ENCODE results near the gene FANCM. TPM values are rescaled to one million over a fixed set of nuclear protein-coding genes. Genes with fewer than 3 reads are reported as not detected.
"Not testable (repeated sequence)": the region's sequence is repeated elsewhere in the genome, so short reads cannot be mapped to it uniquely, and the experiment has no call there.

The FANCM gene
- polyA plus RNA-seq, 1 donor = 3.7 TPM

GRCh38 chr14:45214341-45214740 lies 78.6 kb downstream of the FANCM start:
- H3K4me3 ChIP-seq (ENCODE audit: low read length); H3K27me3 ChIP-seq (ENCODE audit: control insufficient read depth, insufficient read depth, low read length); H3K27ac ChIP-seq (ENCODE audit: low read length); DNase-seq; H3K9me3 ChIP-seq (ENCODE audit: control insufficient read depth, low read depth, low read length); H3K4me1 ChIP-seq (ENCODE audit: control insufficient read depth, insufficient read depth, low read length): not testable (repeated sequence)
- WGBS (ENCODE audit: insufficient coverage, low lambda C conversion rate) = no CpG with 5 or more reads among the region's 6 CpGs
- H3K36me3 ChIP-seq (ENCODE audit: control insufficient read depth, insufficient read depth, low read length) = peaks cover 48% of the 10 kb centered on the region

GRCh38 chr14:45222485-45223262 lies 86.9 kb downstream of the FANCM start:
- WGBS (ENCODE audit: insufficient coverage, low lambda C conversion rate) = 100% methylated on average over 2 of the region's 3 CpGs
- no peaks in the 10 kb centered on the region for H3K4me1 ChIP-seq (ENCODE audit: control insufficient read depth, insufficient read depth, low read length)
- no peaks in the 10 kb centered on the region for H3K27me3 ChIP-seq (ENCODE audit: control insufficient read depth, insufficient read depth, low read length)
- peaks cover 21% of the 10 kb centered on the region for H3K36me3 ChIP-seq (ENCODE audit: control insufficient read depth, insufficient read depth, low read length)
- no peak for DNase-seq
- H3K27ac ChIP-seq (ENCODE audit: low read length) = no peak overlapping the region
- no peaks in the 10 kb centered on the region for H3K9me3 ChIP-seq (ENCODE audit: control insufficient read depth, low read depth, low read length)
- H3K4me3 ChIP-seq (ENCODE audit: low read length) = no peak overlapping the region

- DNase-seq = no peak
- Histone ChIP-seq H3K4me3 (ENCODE audit: low read length) (no peak overlapping the region), H3K9me3 (ENCODE audit: control insufficient read depth, low read depth, low read length) (no peaks in the 10 kb centered on the region), H3K27ac (ENCODE audit: low read length) (no peak overlapping the region), H3K36me3 (ENCODE audit: control insufficient read depth, insufficient read depth, low read length) (peaks cover 39% of the 10 kb centered on the region), H3K27me3 (ENCODE audit: control insufficient read depth, insufficient read depth, low read length) (no peaks in the 10 kb centered on the region), H3K4me1 (ENCODE audit: control insufficient read depth, insufficient read depth, low read length) (no peaks in the 10 kb centered on the region)
- WGBS (ENCODE audit: insufficient coverage, low lambda C conversion rate) = 100% methylated on average over 1 of the region's 4 CpGs
These were observed 91.8 kb downstream of the FANCM start for GRCh38 chr14:45227566-45227965.

- H3K36me3 ChIP-seq (ENCODE audit: control insufficient read depth, insufficient read depth, low read length) = peaks cover 14% of the 10 kb centered on the region
- H3K4me3 ChIP-seq (ENCODE audit: low read length) = no peak overlapping the region
- H3K4me1 ChIP-seq (ENCODE audit: control insufficient read depth, insufficient read depth, low read length) = no peaks in the 10 kb centered on the region
- H3K9me3 ChIP-seq (ENCODE audit: control insufficient read depth, low read depth, low read length) = no peaks in the 10 kb centered on the region
- no peak overlapping the region for H3K27ac ChIP-seq (ENCODE audit: low read length)
- 17% methylated on average over 1 of the region's 2 CpGs for WGBS (ENCODE audit: insufficient coverage, low lambda C conversion rate)
- H3K27me3 ChIP-seq (ENCODE audit: control insufficient read depth, insufficient read depth, low read length) = no peaks in the 10 kb centered on the region
- no peak for DNase-seq
These were observed 103.3 kb downstream of the FANCM start for GRCh38 chr14:45238988-45239387.

DNA sequence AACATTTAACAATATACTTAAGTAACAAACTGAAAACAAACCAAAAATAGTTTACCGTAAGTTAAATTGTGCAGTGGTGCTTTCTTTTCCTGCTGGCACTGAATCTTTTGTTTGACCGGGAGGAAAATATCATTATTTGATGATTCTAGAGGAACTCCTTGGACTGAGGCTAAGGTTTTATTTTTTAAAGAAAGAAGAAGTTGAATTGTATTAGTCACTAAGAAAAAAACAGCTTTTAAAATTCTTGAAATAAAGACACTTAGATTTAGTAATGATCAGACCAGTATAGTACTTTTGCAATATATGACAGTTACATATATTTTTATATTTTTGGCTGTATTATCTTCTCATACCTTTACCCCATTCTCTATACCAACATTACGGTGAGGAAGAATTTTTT lies 107.0 kb downstream of the FANCM start:
- Histone ChIP-seq H3K27ac (ENCODE audit: low read length) (no peak overlapping the region), H3K4me3 (ENCODE audit: low read length) (no peak overlapping the region), H3K36me3 (ENCODE audit: control insufficient read depth, insufficient read depth, low read length) (peaks cover 5% of the 10 kb centered on the region), H3K9me3 (ENCODE audit: control insufficient read depth, low read depth, low read length) (no peaks in the 10 kb centered on the region), H3K4me1 (ENCODE audit: control insufficient read depth, insufficient read depth, low read length) (no peaks in the 10 kb centered on the region), H3K27me3 (ENCODE audit: control insufficient read depth, insufficient read depth, low read length) (no peaks in the 10 kb centered on the region)
- WGBS (ENCODE audit: insufficient coverage, low lambda C conversion rate) = 100% methylated on average over 1 of the region's 3 CpGs
- DNase-seq = no peak

- no peaks in the 10 kb centered on the region for H3K9me3 ChIP-seq (ENCODE audit: control insufficient read depth, low read depth, low read length)
- H3K4me3 ChIP-seq (ENCODE audit: low read length) = no peak overlapping the region
- H3K27me3 ChIP-seq (ENCODE audit: control insufficient read depth, insufficient read depth, low read length) = no peaks in the 10 kb centered on the region
- no peaks in the 10 kb centered on the region for H3K4me1 ChIP-seq (ENCODE audit: control insufficient read depth, insufficient read depth, low read length)
- DNase-seq = no peak
- H3K36me3 ChIP-seq (ENCODE audit: control insufficient read depth, insufficient read depth, low read length) = no peaks in the 10 kb centered on the region
- 95% methylated on average over 2 of the region's 3 CpGs for WGBS (ENCODE audit: insufficient coverage, low lambda C conversion rate)
- H3K27ac ChIP-seq (ENCODE audit: low read length) = no peak overlapping the region
These were observed 110.4 kb downstream of the FANCM start for GRCh38 chr14:45246151-45246550.

DNA sequence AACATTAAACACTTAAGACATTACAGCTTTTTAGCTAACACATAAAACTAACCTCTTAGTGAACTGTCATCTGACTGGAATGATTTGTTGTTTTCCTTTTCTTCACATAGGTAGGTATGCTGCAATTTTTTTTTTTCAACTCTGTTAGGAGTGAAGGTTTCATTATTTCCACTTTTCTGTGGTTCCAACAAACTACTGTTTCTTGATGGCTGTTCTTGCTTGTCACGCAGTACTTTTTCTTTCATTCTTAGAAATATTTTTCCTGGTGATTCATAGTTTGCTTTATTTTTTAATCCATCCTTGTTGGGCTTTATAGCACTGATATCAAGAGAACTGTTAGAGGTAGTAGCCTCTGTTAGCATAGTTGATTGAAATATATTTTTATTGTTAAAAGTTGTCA lies 111.0 kb downstream of the FANCM start:
- Histone ChIP-seq H3K27me3 (ENCODE audit: control insufficient read depth, insufficient read depth, low read length) (no peaks in the 10 kb centered on the region), H3K9me3 (ENCODE audit: control insufficient read depth, low read depth, low read length) (no peaks in the 10 kb centered on the region), H3K27ac (ENCODE audit: low read length) (no peak overlapping the region), H3K4me3 (ENCODE audit: low read length) (no peak overlapping the region), H3K4me1 (ENCODE audit: control insufficient read depth, insufficient read depth, low read length) (no peaks in the 10 kb centered on the region), H3K36me3 (ENCODE audit: control insufficient read depth, insufficient read depth, low read length) (no peaks in the 10 kb centered on the region)
- DNase-seq = no peak
- WGBS (ENCODE audit: insufficient coverage, low lambda C conversion rate) = 100% methylated on average over 1 of the region's 1 CpG

GRCh38 chr14:45247427-45247826 lies 111.7 kb downstream of the FANCM start:
- no peaks in the 10 kb centered on the region for H3K4me1 ChIP-seq (ENCODE audit: control insufficient read depth, insufficient read depth, low read length)
- no peaks in the 10 kb centered on the region for H3K27me3 ChIP-seq (ENCODE audit: control insufficient read depth, insufficient read depth, low read length)
- no peak overlapping the region for H3K27ac ChIP-seq (ENCODE audit: low read length)
- no peaks in the 10 kb centered on the region for H3K36me3 ChIP-seq (ENCODE audit: control insufficient read depth, insufficient read depth, low read length)
- H3K9me3 ChIP-seq (ENCODE audit: control insufficient read depth, low read depth, low read length) = no peaks in the 10 kb centered on the region
- WGBS (ENCODE audit: insufficient coverage, low lambda C conversion rate) = no CpG with 5 or more reads among the region's 1 CpG
- no peak for DNase-seq
- no peak overlapping the region for H3K4me3 ChIP-seq (ENCODE audit: low read length)

DNA sequence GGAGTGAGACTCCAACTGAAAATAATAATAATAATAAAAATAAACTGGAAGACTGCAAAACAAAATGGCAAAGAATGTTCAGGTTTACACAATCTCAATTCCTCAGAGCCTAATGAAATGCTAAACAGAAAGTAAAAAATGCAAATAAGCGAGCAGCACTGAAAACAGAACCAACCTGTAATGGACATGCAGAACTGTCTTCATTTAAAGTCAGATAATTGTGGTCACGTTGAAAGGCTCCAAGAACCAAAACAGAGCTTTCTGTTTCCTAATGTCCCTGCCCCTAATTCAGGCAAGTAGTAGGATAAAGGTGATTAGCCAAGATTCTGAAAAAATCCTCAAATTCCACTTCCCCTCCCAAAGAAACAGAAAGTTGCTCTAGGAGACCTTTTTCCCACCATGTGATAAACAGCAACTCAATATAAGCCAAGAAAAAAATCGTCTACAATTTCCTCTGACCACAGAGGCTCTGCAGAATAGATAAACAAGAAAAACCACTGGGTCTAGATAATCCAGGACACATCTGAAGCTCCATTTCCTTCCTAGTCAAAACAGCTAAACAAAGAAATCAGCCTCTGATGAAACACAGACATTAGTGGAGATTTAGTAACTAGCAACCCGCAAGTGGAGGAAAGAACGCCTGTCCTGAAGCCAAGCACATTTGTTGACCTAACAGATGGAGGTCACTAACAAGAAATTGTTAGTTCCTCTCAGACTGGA lies 114.3 kb downstream of the FANCM start:
- peak; percentile 19 to 47 for DNase-seq
- no peaks in the 10 kb centered on the region for H3K4me1 ChIP-seq (ENCODE audit: control insufficient read depth, insufficient read depth, low read length)
- 40% methylated on average over 1 of the region's 5 CpGs for whole genome bisulfite sequencing (ENCODE audit: insufficient coverage, low lambda C conversion rate)
- no peaks in the 10 kb centered on the region for H3K9me3 ChIP-seq (ENCODE audit: control insufficient read depth, low read depth, low read length)
- no peak overlapping the region for H3K4me3 ChIP-seq (ENCODE audit: low read length)
- H3K36me3 ChIP-seq (ENCODE audit: control insufficient read depth, insufficient read depth, low read length) = no peaks in the 10 kb centered on the region
- no peaks in the 10 kb centered on the region for H3K27me3 ChIP-seq (ENCODE audit: control insufficient read depth, insufficient read depth, low read length)
- H3K27ac ChIP-seq (ENCODE audit: low read length) = peak overlapping the region; percentile 12

Measured in large intestine (tissue), 3 donors.